Stimulated activated CD4-positive, alpha-beta T cell treated with anti-CD3 and anti-CD28 coated beads, Interleukin-2, amount 100 ng/mL, for 48 hours (primary cell): Measurements from ENCODE around the gene TCF4.

Source experiments
- DNase-seq, 2 donors: peaks; one replicate each; pipeline ENCODE4 v3.0.0-alpha.2; 2020

Gene TCF4

DNA sequence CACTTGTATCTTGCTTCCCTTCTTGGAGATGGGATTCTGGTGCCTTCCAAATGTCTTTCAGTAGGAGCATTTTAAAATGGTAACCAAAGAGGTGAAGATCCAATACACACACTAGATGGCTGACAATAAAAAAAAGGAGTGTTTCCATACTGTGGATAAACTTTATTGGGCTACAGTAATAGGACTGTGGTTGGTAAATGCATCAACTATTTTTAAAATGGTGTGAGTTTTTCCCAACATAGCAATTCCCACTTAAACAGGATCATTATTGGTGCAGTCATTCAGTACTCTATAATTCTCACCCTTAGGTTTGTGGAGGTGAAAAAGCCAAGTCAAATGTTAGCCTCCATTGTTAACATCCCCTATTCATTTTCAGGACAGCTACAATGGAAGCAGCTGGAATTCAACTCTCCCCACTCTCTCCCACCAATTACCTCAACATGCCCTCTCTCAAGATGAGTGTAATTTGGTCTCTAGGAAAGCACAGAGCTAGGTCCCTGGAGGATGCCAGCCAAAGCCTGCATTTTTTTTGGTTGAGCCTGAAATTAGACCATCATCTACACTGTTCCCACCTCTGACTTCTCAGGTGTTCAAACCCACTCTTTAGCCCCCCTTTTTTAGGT is 273.3 kb downstream of the TCF4 start:
- no peak for DNase-seq

DNA sequence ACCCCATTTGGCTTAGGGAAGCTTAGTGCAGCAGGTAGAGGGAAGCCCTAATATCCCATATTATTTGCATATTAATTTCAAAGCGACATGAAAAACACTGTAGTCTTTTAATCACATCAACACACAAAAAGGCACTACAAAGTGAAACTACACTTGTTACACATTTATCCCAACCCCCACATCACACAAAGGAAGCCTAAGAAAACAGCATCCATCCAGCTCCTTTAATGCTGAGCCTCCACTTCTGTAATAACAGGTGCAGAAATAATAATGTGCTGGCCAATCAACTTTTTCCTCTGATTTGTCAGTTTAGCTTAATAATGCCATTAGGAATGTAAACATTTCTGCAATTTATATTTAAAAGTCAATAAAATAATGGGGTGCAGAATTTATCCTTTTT is 274.0 kb downstream of the TCF4 start:
- DNase-seq = no peak

DNA sequence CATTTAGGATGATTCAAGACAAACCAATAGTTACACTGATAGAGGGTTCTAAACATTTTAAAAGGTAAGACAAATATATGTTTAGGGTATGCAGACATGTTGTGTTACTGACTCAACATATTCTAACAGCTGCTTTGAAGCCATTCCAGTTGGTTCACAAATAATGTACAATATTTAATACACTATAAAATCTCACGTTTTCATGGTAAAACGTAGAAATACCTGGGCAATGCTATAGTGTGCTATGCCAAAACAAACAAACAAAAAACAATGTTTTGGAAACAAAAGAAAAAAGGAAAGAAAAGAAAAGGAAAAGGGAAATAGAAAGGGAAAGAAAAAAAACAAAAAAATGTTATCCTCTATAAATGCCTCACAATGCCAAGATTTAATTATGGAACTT is 277.1 kb downstream of the TCF4 start:
- no peak for DNase-seq

DNA sequence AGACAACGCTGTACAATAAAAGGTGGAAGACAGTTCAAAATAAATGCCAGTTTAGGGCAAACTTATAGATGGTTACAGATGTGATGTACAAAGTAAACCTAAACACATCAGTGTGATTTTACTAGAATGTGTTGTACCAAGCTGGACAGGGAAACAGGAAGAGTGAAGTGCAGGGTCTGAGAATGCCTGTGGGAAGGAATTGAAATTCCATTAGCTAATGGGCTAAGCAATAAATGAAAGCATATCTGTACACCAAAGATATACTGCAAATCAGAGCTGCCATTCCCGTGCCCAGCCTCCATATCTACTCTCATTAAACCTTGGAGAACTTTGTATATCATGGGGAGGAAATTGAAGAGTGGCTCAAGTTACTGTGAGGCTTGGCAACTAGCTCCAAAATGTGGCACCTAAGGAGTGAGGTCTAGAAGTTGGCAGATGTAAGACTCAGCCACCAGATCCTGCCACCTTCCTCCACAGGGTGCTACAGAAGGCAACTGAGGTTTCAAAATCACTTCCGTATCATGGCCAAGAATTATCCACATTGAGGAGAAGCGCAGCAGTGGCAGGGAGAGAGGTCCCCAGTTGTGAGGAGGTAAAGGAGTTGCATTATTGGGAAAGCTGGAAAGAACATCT is 277.8 kb downstream of the TCF4 start:
- DNase-seq = no peak

DNA sequence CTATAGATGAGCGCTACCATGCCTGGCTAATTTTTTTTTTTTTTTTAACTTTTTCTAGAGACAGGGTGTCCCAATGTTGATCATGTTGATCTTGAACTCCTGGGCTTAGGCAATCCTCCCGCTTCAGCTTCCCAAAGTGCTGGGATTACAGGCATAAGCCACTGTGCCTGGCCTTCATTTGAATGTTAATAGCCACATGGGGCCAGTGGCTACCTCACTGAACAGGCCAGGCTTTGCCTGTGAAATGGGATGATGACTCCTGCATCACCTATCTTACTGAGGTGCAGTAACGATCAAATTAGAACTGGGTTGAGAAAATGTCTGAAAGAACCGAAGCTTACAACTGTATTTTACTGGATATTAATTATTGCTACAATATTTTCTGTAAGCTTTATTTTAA is 278.7 kb downstream of the TCF4 start:
- DNase-seq = no peak

DNA sequence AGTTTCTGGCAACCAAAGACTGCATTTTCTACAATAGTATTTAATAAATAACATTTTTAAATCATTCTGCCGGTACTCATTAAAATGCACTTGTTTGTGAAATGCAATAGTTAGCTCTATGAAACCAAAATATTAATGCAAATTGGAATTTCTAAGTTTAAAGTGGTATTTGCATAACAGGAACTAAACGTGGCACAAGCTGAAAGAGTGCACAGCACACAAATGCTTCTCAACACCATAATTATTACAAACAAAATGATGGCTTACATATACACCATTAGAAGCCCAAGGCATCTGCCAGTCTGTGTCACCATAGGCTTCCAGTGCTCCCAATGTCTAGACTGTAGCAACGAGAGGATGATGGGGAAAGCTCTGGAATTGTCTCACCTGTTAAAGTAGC is 280.5 kb downstream of the TCF4 start:
- DNase-seq = no peak

DNA sequence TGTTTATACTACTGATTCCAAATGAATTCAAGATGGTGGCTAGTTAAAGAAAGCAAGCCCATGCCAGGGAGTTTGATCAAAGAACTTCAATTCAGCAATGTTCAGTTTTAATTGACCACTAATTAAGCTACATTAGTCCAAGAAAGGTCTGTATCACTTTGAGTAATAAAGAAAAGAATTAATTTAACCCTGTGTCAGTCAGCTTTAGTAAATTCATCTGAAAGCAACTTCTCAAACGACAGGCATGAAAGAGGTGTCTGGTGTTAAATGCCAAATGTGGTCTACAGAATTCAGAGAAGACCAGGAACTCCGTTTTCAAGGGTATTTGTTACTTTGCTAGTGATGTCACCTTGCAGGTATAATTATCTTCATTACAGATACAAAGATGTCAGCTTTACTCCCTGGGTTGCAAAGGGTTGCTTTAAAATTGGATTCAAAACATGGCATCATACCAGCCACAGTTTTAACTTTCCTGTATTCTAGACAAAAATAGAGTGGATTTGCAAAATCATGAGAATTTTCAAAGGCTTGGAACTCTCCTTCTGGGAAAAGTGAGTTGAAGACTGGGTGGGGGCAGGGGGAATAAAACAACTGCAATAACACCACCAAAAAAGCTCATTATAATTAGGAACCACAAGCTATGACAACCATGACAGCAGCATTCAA is 281.5 kb downstream of the TCF4 start:
- no peak for DNase-seq

DNA sequence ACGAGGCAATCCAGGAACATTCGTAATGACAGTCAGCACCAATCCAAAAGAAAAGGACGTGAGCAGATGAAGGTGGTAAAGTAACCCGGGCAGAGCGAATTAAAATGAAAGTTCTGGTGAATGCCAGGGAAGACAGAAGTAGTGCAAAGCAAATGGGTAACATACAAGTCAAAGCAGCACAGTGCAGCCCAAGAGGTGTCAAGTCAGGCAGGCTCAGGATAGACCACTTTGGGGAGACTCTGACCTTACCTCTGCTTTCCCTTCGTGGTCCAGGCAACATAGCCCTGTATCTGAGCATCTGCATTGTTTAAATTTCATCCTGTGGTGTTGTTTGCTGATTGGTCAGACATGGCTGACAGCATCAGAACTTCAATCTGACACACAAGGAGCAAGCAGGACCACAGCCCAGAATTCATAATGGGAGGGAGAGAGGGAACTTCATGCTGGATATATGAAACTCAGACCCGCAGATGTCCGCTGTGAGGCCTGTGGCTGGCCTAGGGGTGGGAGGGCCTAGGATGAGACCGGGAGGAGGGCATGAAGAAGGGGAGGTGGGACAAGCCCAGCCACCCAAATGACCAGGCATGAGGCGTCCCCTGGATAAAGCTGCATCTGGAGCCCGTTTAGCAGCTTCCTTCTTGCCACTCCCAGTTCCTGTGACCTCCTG is 285.7 kb downstream of the TCF4 start:
- DNase-seq = no peak

DNA sequence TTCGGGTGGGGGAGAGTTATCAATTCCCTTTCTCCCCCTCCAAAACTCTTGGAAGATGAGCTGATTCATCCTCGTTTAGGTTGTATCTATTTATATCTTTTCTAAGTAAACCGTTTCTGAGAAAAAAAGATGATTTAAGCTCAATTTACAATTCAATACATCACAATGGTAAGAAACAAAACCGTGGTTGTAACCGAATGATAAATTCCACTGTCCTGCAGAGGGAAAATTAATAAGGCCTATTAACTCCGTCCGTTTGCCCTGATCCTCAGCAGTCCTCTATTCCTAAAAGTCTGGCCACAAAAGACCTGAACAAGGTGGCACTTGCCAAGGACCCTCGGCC is 286.2 kb downstream of the TCF4 start:
- no peak for DNase-seq

DNA sequence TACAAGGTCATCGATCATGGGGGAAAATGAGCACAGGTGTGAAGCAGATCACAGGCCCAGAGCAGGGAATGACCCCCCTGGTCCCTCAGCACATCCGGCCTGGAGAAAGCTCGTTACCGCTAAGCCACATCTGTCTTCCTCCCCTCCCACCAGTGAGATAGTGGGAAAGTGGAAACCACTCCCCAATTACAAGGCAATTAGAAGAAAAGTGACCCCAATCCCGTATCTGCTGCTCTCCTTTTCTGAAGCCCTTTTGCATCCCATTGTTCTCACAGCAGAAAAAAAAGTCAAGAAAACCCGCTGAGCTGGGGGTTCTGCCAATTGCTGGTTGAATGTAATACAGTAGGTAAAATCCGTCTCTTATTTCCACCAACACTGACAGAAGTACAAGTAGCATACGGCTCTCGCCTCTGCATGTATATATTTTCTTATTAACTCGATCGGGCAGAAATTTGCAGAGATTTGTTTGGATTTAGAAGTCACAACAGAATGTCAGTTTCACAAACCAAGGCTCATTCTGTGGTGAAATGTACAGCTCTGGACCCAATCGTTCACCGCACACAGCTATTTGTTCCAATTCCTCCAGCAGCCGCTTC is 287.0 kb downstream of the TCF4 start:
- no peak for DNase-seq

DNA sequence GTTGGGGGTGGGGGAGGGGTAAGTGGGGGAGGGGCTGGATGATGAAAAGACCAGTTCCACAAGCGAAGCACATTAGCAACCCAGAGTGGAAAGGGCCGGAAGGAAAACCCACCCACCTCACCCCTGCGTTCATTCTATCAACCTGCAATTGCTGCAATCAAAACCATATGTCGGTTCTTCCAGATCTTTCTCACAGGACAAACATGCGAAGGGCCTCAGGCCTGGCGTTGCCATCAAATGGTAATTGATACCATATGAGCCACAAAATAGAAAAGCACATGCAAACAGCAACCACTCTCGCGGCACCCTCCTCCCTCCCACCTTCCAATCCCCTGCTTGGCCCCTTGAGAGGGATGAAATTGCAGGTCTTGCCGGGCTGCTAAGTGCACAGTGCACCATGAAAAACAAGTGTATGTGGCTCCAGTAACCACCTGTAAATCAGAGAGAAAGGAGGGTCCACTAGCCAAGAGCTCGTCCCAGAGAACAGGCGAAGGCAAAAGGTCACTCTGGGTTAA is 287.5 kb downstream of the TCF4 start:
- no peak for DNase-seq

DNA sequence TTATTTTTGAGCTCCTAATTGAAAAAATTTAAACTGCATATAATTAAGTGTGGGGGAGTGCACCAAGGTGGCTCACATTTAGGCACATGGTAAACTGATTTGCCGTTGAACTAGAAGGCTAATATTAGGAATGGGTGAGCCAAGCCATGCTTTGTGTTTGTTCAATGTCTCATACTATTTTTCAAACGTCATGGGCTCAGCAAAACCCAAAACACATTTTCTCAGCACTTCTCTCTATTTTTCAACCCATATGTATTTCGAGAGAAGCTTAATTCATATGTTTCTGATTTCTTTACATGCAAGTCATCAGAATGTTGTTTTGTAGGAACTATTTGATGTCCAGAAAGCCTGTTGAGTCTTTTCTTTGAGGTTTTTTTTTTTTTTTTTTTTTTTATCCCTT is 291.2 kb downstream of the TCF4 start:
- DNase-seq = no peak

DNA sequence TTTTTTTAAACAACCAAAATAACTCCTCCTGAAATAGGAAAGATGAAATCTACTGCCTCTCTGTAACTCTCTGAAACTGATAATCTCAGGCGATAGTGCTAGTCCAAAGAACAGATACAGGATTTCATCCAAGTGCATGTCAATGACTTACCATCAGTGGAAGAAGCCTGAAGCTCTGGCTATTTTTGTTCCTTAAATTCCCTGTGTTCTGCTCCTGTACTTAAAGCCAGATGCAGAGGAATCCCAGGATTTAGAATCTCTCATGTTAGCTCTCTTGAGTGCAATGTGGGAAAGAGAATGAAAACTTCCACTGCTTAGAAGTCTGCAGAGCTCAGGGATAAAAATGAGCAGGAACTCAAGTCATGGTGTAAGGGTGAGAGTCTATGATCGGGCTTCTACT is 291.9 kb downstream of the TCF4 start:
- DNase-seq = no peak

DNA sequence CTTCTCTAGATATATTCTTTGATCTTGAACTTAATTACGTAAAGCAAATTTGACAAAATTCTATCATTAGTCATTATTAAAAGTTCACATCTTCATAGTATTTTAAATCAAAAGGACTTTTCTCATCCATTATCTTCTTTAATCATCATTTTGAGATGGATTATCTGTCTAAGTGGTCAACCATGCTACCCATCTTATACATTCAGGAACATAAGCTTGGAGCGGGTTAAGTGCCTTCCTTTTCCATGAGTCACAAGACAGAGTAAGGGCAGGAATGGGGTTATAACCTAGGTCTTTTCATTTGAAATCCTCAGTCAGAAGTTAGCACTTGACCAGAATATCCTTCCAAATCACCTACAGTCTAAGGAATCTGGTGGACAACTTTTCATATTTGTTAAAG is 297.1 kb downstream of the TCF4 start:
- no peak for DNase-seq

DNA sequence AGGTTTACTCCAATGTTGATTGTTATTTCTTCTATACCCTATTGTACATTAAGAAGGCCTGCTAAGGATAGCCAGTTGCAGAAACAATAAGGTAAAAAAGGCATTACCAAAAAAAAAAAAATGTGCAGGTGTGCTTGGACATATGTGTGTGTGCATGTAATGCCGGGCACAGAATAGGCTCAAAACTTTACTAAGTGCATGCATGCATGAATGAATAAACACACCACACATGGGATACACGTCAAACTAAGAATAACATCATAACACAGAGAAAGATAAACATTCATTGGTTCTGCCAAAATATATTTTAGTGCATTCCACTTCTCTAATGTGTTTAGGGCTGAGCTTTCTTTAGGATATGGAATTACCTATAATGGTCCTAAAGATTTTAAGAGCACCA is 298.2 kb downstream of the TCF4 start:
- DNase-seq = no peak

DNA sequence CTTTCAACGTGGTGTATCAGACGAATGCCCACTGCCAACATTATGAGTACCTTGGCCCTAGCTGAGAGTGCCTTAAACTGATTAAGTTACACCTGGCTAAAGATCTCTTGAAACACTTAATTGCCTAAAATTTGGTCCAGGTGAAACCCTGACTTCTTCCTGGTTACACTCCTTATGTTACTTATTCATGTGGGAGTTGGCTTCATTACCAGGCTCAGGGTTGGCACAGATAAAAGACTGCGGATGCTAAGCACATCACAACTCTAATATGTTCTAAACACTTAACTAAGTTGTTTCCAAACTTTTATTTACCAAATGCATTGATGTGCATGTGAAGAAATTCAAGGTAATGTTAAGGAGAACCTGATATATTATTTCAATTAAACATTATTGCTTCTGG is 298.9 kb downstream of the TCF4 start:
- DNase-seq = no peak

DNA sequence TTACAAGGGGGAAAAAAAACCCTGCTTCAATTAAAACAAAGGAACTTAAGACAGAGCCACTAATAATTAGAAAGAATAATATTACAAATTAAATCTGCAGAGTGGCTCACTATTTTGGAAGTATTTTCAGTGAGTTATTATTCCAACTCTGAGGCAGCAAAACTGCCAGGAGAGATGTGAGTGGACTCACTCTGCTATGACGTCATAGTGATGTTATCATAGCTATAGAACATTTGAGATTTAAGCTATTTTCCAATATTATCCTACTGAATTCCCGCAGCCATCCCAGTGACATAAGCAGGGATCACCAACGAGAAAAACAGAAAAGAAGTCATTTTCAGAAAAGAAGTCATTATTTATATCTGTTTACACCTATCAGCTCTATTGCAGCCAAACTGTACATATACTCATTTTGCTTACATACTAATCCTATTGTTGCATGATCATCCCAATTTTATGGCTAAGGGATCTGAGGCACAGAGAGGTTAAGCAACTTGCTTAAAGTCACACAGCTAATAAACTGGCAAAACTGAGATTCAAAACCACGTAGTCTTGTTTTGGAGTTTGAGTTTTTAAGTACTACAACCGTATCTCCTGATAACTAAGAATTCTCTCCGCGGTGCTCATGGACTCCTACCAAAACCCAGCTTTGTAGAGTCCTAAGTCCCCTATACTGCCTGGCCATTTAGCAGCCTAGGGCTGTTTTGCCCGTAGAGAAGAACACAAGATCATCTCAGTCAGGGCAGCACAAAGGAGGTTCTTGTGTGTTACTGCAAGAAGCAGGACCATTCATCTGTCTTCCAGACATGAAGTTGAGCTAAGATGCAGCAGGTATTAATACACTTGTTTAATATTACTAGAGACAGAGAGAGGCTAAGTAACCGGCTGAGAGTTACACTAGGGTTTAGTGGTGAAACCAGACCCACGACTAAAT is 299.8 kb downstream of the TCF4 start:
- DNase-seq = no peak

DNA sequence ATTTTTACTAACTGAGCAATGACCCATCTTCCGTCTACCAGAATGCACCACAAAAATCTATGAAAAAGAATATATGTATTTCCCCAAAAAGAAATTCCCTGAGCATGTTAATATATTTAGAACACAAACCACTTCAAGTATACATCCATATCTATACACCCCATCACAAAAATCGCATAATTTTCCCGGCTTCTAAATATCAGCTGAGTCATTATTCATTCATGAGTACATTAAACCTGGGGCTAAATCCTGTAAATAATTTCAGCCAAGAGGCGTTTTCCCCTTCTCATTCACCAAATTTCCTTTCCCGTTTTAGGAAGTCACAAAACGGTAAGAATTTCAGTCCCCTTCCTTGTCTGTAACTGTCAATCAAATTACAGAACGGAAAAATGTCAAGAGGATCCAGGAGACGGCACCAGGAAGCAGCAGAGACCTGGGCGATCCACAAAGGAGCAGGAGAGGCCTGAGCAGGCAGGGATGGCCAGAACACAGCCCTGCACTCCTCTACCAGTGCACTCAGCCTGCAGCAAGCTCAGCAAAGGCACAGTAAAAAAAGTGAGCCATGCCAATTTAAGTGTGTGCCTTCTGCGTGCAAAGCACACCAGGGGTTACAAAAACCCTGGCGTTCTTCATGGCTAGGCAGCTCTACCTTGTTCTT is 300.7 kb downstream of the TCF4 start:
- DNase-seq = no peak

DNA sequence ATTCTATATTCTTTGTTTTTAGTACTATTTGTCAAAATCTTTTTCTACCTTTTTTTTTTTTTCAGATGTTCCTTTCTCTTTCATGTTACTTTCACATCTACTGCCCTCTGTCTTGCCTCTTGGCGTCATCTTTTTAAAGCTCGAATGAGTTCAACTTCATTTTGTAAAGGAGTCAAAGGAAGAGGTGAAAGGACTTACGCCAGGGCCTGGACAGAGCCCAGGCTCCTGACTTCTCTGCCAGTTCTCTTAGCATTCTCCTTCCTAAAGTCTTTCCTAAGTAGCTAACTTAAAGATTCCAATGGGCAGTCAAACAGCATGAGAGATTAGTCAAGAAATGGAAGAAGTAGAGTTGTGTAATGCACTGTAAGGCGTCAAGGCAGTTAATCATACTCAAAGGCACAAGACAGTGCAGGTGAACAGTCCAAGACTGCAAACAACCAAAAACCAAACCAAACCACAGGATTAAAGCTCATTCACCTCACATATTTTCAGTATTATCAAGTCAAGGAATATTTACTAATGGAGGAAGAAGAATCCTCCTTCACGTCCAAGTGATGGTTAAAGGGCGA is 301.7 kb downstream of the TCF4 start:
- no peak for DNase-seq

DNA sequence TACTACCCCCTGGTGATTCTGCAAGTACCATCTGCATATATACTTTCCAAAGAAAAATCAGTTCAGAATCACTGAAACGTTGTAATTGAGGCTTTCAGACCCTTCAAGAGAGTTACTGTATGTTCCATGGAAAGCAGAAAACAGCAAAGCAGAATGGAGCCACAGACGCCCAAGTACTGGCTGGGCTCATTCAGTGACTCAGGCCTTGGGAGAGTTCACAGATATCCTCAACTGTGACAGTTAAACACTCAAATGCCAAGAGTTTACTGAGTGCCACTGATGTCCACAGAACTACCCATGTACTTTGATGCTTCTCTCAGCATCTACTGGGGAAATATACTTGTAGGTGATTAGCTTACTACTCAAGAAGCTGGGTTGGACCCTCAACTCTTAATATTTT is 303.4 kb downstream of the TCF4 start:
- DNase-seq = no peak

DNA sequence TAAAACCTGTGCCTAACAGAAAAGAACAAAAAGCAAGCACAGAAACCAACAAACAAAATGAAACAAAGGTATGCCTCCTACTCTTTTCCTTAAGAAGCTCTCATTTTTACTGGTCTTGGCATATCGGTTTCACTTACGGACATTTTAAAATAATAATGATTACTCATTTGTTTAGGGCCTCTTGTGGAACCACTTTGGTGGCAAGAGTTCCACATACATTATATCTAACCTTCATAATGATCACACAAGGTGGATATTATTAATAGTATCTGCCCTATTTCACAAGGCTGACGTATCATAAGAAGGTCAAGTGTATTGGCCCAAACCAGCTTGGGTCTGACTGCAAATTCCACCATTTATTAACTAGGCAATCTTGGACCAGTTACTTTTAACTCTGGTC is 304.7 kb downstream of the TCF4 start:
- DNase-seq = no peak

DNA sequence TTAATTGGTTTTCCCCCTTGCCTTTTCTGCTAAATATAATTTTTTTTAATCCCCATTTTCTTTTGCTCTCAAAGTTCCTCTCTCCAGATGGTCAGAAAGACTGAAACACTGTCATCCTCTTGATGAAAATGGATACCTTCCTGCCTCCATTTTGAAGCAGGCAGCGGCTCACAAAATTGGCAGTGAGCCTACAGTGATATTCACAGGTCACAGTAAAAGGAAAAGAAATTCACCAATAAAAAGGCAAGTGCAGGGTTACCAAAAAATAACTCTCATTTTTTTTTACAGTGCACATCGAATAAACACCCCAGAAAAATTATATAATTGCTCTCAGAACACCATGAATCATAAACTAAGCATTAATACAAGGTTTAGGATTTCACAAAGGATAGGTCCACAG is 307.5 kb downstream of the TCF4 start:
- no peak for DNase-seq
